8988T (cell line): ENCODE measurements around the gene SLC25A39.

ENCODE experiments used
- DNase-seq: peaks from one replicate; pipeline ENCODE4 v3.0.0; 2011

The SLC25A39 gene

DNA sequence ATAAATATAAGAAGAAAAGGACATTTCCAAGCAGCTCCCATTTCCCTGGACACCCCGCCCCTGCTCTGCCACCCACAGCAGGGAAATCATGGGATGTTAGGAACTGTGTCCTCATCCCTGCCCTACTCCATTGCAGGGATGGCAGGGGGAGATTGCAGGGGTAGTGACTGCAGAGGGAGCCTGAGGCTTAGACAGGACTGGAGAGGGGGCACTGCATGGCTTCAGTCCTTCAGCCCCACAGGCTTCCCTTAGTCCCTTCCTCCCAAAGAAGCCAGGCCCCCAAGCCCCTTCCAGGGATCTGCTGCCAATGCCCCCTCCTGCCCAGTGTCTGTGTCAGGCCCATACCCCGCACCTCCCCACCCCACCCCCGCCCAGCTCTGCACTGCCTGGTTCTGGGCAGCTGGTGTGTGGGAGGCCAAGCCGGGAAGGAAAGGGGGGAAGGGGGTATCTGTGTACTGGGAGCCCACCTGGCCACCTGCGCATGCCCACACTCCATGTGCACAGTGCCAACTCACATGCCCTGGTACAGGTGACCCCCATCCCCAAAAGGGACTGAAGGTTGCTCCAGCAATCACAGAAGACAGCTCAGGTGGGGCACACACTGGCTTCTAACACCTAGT lies 13.0 kb downstream of the SLC25A39 start:
- DNase-seq: no peak

GRCh38 chr17:44310609-44311376 lies 13.8 kb downstream of the SLC25A39 start:
- no peak for DNase-seq

DNA sequence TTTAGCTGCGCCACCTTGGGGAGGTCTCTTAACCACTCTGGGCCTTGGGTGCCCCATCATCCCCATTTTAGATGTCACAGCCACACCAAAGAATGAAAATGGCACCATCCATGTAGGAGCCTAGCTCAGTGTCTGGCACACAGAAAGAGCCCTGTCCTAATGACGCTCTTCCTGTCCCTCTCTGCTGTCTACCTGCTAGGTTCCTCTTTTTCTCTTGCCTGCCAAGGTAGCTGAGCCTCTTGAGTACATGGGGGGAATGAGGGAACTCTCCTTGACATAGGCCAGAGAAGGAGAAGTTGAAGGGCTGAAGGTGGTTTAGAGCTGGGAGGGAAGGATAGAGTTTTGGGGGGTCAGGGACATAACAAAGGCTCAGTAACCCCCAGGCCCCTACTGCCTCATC lies 14.4 kb downstream of the SLC25A39 start:
- DNase-seq: no peak

GRCh38 chr17:44309472-44309871 lies 15.2 kb downstream of the SLC25A39 start:
- DNase-seq: no peak

DNA sequence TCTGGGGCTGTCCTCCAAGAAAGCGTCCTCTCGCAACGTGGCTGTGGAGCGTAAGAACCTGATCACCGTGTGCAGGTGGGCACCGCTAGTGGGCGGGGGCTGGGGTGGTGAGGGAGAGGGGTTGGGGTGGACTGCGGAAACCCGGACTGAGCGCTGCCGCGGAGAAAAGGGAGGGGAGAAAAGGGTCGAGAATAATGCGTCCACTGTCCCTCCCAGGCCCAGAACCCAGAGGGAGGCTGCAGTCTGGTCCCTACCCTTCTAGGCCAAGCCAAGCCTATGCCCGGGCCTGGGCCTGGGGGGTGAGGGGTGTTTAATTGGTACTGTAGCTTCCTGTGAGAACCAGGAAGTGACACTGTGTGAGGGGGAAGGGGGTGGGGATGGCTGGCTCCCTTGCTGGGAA lies 15.8 kb downstream of the SLC25A39 start:
- DNase-seq: no peak

DNA sequence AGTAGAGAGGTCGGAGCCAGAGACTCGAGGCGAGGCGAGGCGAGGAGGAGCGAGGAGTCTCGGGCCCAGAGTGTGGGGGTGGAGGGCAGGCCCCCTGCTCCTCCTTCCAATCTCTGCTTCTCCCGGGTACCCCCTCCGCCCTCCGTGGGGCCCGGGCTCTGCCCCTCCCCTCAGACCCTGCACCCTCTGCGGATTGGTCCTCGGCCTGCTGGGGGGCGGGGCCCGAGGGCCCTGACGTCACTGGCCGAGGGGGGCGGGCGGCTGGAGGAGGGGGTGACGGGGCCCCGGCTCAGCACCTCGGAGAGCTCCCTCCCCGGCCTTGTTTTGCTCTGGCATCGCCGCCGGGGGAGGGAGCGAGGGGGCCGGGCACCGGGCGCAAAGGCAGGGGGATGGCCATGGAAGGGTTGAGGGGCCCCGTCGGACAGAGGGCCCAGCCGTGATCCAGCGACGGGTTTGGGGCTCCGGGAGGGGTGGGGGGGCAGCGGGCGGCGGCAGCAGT lies 16.3 kb downstream of the SLC25A39 start, which contains the start of gene RUNDC3A:
RUNDC3A (plus strand) TSS at position 282 of the 499 bp plus-strand sequence. CDS start 232 bp downstream, outside the sequence.
- peak; percentile 92 for DNase-seq

DNA sequence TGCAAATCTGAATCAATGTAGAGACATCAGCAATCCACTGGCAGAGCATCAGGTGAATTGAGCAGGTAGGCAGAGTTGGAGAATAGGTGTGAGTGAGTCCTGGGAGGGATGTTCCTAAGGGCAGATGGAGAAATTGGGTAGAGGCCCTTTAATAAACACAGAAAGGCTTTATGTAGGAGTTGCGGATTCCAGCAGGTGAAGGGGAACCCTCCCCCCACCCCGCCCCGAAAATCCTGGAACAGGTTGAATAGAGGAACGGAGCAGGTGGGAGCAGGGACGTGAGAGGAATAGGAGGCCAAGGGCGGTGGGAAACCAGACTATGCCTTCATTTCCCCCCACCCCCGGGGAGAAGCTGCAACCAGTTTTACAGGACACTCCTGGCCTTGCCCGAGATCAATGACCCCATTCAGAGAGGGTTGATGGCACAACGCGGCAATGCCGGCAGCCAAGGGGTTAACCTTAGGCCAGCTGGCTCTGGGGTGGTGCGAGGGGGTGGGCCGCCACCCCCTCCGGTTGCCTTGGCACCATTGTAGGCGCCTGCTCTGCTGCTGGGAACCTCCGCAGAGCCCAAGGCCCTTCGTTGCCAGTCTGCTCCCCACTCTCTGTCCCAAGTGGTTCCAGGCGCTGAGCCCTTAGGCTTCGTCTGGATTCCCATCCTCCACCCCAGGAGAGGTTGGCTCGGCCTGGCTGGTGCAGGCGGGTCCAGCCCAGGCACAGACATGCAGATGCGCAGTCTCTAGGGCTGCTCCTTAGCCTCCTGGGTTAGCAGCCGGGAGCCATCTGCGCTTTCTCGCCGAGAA lies 17.0 kb downstream of the SLC25A39 start:
- DNase-seq: no peak

DNA sequence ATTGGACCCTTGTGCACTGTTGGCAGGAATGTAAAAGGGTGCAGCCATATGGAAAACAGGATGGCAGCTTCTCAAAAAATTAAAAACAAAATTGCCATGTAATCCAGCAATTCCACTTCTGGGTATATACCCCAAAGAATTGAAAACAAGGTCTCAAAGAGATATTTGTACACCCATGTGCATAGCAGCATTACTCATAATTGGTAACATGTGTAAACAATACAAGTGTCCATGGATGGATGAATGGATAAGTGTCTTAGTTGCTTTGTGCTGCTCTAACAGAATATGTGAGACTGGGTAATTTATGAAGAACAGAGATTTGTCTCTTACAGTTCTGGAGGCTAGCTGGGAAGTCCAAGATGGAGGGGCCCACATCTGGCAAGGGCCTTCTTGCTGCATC lies 20.0 kb downstream of the SLC25A39 start:
- DNase-seq: no peak

DNA sequence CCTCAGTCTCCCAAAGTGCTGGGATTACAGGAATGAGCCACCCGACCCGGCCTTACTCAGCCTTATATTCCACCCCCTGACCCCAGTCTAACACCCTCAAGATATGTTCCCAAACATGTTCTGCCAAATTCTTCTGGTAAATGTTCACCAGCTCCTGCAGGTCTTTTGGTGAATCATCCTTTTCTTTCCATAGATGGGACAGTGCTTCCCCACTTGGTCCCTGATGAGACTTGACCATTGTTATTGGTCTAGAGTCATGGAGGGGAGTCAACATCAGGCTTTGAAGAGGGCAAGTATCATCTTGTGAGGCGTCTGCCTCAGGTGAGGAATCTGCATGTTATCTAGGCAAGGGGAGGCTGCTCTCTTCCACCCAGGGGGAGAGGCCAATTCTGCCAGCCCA lies 26.6 kb downstream of the SLC25A39 start:
- no peak for DNase-seq

GRCh38 chr17:44293509-44294226 lies 31.0 kb downstream of the SLC25A39 start:
- DNase-seq: no peak

DNA sequence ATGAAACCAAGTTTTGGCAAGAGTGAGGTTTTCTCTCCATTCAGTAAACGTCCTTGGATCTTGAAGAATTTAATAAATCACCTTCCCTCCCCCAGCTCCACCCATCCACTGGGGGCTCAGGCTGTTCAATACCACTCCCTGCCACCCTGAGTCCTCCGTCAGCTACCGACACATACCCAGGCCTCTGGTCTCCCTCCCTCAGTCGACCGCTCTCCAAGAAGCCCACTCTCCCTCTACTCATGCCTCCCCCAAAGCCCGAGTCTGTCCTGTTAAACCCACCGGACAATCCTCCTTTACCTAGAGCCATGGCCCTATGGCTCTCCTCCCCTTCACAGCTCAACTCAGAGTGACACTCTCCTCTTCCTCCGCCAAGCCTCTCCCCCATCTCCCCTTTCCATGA lies 37.0 kb downstream of the SLC25A39 start:
- no peak for DNase-seq

GRCh38 chr17:44284024-44284400 lies 40.6 kb downstream of the SLC25A39 start:
- no peak for DNase-seq

- DNase-seq: no peak
Measured at GRCh38 chr17:44283344-44284023, 41.1 kb downstream of the SLC25A39 start.

- no peak for DNase-seq
Measured at GRCh38 chr17:44282264-44282663, 42.4 kb downstream of the SLC25A39 start.

- no peak for DNase-seq
Measured at GRCh38 chr17:44281570-44281969, 43.1 kb downstream of the SLC25A39 start.

DNA sequence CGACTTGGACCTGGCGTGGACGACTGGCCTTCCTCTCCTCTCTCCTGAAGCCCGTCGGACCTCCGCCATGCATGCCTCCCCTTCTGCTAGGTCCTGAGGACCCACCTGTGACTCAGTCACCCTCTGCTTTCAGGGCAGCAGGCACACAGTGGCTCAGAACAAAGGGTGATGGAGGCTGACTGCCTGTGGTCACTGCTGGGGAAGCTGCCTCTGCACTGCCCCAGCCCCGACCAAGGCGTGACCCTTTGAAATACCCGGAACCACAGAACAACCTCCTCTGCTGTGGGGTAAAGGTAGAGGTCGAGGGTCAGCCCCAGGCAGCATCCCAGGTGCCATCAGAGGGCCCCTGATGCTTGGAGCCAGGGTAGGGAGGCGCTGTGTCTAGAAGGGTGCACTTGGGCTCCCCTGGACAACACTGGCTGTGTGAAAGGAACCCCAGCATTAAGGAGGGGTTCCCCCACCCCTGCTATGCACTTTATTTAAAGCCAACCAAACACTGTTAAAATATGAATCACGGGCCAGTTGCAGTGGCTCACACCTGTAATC lies 44.2 kb downstream of the SLC25A39 start:
- no peak for DNase-seq

GRCh38 chr17:44279666-44280391 lies 44.8 kb downstream of the SLC25A39 start:
- no peak for DNase-seq

DNA sequence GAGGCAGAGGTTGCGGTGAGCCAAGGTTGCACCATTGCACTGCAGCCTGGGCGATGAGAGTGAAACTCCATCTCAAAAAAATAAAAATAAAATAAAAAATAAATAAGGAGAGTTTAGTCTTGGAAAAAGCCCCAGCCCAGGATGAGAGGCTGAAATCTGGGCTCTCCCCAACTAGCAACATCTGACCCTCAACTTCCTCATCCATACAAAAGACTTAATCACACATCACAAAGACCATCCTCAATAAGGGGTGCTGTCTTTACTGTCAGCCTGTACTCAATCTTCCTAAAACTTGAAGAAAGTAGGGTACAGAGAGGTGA lies 45.3 kb downstream of the SLC25A39 start:
- DNase-seq: no peak

- no peak for DNase-seq
Measured at GRCh38 chr17:44277976-44278375, 46.6 kb downstream of the SLC25A39 start.

GRCh38 chr17:44273607-44274006 lies 51.0 kb downstream of the SLC25A39 start:
- no peak for DNase-seq

- no peak for DNase-seq
Measured at GRCh38 chr17:44272954-44273353, 51.7 kb downstream of the SLC25A39 start.
